ENCODE data around the gene CCNO.

The CCNO gene

GRCh38 chr5:55226027-55226933 is 7.1 kb downstream of the CCNO start:
- no peak for TF ChIP-seq CSRNP3 (CRISPR knock-in tag; IDR thresholded peaks at IDR 0.05)
- ATAC-seq: peak; percentile 64

- TF ChIP-seq ZFP3 (CRISPR knock-in tag; IDR thresholded peaks at IDR 0.05) (no peak), ISL1 (CRISPR knock-in tag; IDR thresholded peaks at IDR 0.05) (no peak), TOX (CRISPR knock-in tag; IDR thresholded peaks at IDR 0.05; ENCODE audit: borderline replicate concordance) (no peak), ZNF8 (CRISPR knock-in tag; IDR thresholded peaks at IDR 0.05) (no peak), ZFP30 (CRISPR knock-in tag; IDR thresholded peaks at IDR 0.05) (no peak), ESRRG (CRISPR knock-in tag; IDR thresholded peaks at IDR 0.05) (no peak), TSHZ2 (CRISPR knock-in tag; IDR thresholded peaks at IDR 0.05) (no peak), PATZ1 (CRISPR knock-in tag; IDR thresholded peaks at IDR 0.05; ENCODE audit: borderline replicate concordance) (no peak)
- no peak for ATAC-seq
These were observed 8.1 kb downstream of the CCNO start for GRCh38 chr5:55225346-55225745.

GRCh38 chr5:55223812-55224240 is 9.6 kb downstream of the CCNO start:
- no peak for TF ChIP-seq GLIS3 (CRISPR knock-in tag; IDR thresholded peaks at IDR 0.05)
- TF ChIP-seq ZNF70 (CRISPR knock-in tag; IDR thresholded peaks at IDR 0.05): no peak
- no peak for TF ChIP-seq CSRNP3 (CRISPR knock-in tag; IDR thresholded peaks at IDR 0.05)
- TF ChIP-seq BACH2 (CRISPR knock-in tag; IDR thresholded peaks at IDR 0.05; ENCODE audit: borderline replicate concordance): no peak
- no peak for TF ChIP-seq POU6F1 (CRISPR knock-in tag; IDR thresholded peaks at IDR 0.05; ENCODE audit: borderline replicate concordance, low read depth)
- no peak for TF ChIP-seq PPARA (CRISPR knock-in tag; IDR thresholded peaks at IDR 0.05; ENCODE audit: borderline replicate concordance)
- TF ChIP-seq ZNF8 (CRISPR knock-in tag; IDR thresholded peaks at IDR 0.05): no peak
- no peak for TF ChIP-seq ZNF565 (CRISPR knock-in tag; conservative IDR thresholded peaks at IDR 0.05; ENCODE audit: low read depth)
- no peak for TF ChIP-seq ARNTL (CRISPR knock-in tag; IDR thresholded peaks at IDR 0.05; ENCODE audit: borderline replicate concordance, low read depth)
- no peak for TF ChIP-seq RARB (CRISPR knock-in tag; IDR thresholded peaks at IDR 0.05)
- no peak for TF ChIP-seq ZFP3 (CRISPR knock-in tag; IDR thresholded peaks at IDR 0.05)
- no peak for TF ChIP-seq TCF4 (CRISPR knock-in tag; IDR thresholded peaks at IDR 0.05; ENCODE audit: borderline replicate concordance)
- no peak for TF ChIP-seq CREB5 (CRISPR knock-in tag; IDR thresholded peaks at IDR 0.05; ENCODE audit: low read depth)
- TF ChIP-seq OSR1 (CRISPR knock-in tag; IDR thresholded peaks at IDR 0.05): no peak
- TF ChIP-seq TSHZ2 (CRISPR knock-in tag; IDR thresholded peaks at IDR 0.05): no peak
- TF ChIP-seq SNAI2 (CRISPR knock-in tag; IDR thresholded peaks at IDR 0.05): no peak
- TF ChIP-seq ZFP30 (CRISPR knock-in tag; IDR thresholded peaks at IDR 0.05): no peak
- no peak for TF ChIP-seq CSDC2 (CRISPR knock-in tag; IDR thresholded peaks at IDR 0.05)
- ATAC-seq: no peak
